Omental fat pad (tissue), 4 donors: ENCODE data around the gene FANCL. TPM values are rescaled to one million over a fixed set of nuclear protein-coding genes. Genes with fewer than 3 reads are reported as not detected.
"Not testable (repeated sequence)": the region's sequence is repeated elsewhere in the genome, so short reads cannot be mapped to it uniquely, and the experiment has no call there.

Experiments used
- ATAC-seq: fragments of 150-250 bp; one replicate; pipeline ENCODE4 v1.9.1; 2016; ENCODE audit warnings: mild to moderate bottlenecking, moderate library complexity; ENCODE audit not compliant: low FRiP score
- DNase-seq: peaks from one replicate; pipeline ENCODE4 v3.0.0-alpha.2; 2019; ENCODE audit warnings: low spot score
- total RNA-seq, 4 donors: library from RNA; depleted of rRNA; stranded (reverse); fragments of >200 nt; gene quantifications; one replicate each; pipeline ENCODE4 v1.1.0, GENCODE V29; 2016
- TF ChIP-seq, protein P1 (sequence below), 3 donors: fragments of 450-650 bp; IDR thresholded peaks; one replicate each; pipeline ENCODE4 v1.5.1; 2016 to 2017; ENCODE audit warnings: antibody characterized with exemption in 3 of 3, mild to moderate bottlenecking in 3 of 3, moderate library complexity in 2 of 3

The FANCL gene
- total RNA-seq, 4 donors from 2014 or later, result 12.1 to 19.2 (median 17.1) TPM

DNA sequence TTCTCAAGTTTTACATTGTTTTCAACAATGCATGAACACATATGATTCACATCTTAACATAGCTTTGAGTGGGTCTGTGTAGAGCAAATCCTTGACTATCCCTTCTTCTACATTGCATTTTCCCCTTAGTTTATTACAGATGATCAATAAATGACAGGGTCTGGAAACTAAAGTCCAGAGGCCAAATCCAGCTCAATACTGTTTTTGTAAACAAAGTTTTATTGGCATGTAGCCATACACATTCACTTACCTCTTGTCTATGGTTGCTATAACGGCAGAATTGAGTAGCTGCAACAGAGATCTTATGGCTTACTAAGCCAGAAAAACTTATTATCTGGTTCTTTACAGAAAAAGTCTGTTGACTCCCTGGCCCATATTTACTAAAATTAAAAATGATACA is 12.8 kb downstream of the FANCL start:
- TF ChIP-seq, protein P1, sequence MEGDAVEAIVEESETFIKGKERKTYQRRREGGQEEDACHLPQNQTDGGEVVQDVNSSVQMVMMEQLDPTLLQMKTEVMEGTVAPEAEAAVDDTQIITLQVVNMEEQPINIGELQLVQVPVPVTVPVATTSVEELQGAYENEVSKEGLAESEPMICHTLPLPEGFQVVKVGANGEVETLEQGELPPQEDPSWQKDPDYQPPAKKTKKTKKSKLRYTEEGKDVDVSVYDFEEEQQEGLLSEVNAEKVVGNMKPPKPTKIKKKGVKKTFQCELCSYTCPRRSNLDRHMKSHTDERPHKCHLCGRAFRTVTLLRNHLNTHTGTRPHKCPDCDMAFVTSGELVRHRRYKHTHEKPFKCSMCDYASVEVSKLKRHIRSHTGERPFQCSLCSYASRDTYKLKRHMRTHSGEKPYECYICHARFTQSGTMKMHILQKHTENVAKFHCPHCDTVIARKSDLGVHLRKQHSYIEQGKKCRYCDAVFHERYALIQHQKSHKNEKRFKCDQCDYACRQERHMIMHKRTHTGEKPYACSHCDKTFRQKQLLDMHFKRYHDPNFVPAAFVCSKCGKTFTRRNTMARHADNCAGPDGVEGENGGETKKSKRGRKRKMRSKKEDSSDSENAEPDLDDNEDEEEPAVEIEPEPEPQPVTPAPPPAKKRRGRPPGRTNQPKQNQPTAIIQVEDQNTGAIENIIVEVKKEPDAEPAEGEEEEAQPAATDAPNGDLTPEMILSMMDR (IDR thresholded peaks at IDR 0.05), result no peak
- ATAC-seq (no peak), DNase-seq (no peak)

DNA sequence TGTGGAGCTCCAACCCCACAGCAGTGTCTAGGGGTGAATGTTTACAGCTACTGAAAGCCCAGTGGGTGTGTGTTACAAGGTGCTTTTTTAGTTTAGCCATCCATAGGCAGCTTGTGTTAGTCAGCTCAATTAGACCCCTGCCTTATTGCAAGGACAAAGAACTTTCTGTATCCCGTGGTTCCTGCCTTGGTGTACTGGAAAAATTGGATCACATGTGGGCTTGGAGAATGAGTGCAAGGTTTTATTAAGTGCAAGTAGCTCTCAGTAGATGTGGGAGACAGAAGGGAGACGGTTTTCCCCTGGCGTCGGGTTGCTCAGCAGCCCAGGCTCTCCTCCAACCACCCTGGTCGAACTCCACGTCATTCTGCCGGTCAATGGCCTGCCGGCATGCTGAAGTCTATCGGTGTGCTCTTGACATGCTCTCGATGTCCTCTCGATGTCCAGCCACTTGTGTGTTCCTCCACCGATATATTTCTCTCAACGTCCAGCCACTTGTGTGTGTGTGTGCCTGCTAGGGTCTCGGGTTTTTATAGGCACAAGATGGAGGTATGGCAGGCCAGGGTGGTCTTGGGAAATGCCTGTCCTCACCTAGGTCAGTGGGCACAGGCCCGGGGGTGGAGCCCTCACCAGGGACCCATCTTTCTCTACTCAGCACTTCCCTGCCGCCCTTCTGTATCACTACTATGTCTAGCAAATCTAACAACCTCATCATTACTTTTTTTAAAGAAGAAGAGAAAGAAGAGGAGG is 13.8 kb downstream of the FANCL start:
- TF ChIP-seq, protein P1 (IDR thresholded peaks at IDR 0.05), result no peak
- ATAC-seq (no peak), DNase-seq (no peak)

DNA sequence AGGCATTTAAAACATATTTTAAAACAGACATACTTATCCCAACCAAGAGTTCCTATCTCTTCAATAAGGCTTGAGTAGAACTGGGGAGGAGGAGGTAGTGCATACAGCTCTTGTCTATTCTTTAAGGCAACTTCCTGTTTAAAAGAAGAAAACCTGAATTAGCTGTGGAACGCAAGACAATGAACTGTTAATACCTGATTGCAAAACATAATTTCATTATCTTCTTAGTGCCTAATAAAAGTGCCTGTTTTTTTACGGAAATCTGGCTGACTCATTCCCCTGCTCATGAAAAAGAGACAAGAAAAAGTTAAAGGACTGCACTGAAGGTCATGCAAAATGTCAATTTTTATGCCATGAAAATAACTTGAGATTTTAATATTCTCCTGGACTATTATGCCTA is 19.2 kb downstream of the FANCL start:
- no peak for ATAC-seq
- no peak for DNase-seq
- TF ChIP-seq, protein P1 (IDR thresholded peaks at IDR 0.05), result no peak

DNA sequence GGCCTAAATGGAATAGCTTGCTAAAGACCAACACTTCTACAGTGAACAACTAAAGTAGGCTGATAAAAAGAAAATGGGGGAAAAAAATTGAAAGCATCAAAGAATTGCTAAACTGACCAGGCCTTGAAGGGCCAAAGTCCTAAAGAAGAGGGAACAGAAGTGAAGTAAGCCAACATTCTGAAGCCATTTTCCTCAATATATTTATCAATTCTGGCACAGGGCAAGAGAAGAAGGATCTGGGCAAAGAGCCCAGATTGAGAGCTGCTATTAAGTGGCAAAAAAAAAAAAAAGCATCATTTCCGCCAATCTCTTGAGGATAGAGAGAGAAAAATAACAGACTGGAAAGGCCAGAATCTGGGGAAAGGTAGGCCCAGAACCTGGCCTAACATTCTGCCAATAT is 25.7 kb downstream of the FANCL start:
- DNase-seq, result no peak
- TF ChIP-seq, protein P1 (IDR thresholded peaks at IDR 0.05), result no peak
- no peak for ATAC-seq

DNA sequence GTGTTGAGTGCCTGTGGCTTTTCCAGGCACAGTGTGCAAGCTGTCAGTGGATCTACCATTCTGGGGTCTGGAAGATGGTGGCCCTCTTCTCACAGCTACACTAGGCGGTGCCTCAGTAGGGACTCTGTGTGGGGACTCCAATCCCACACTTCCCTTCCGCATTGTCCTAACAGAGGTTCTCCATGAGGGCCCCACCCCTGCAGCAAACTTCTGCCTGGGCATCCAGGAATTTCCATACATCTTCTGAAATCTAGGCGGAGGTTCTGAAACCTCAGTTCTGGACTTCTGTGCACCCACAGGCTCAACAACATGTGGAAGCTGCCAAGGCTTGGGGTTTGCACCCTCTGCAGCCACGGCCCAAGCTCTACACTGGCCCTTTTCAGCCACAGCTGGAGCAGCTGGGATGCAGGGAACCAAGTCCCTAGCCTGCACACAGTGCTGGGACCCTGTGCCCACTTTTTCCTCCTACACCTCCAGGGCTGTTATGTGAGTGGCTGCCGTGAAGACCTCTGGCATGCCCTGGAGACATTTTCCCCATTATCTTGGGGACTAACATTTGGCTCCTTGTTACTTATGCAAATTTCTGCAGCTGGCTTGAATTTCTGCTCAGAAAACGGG is 30.1 kb downstream of the FANCL start:
- DNase-seq, result not testable (repeated sequence)

DNA sequence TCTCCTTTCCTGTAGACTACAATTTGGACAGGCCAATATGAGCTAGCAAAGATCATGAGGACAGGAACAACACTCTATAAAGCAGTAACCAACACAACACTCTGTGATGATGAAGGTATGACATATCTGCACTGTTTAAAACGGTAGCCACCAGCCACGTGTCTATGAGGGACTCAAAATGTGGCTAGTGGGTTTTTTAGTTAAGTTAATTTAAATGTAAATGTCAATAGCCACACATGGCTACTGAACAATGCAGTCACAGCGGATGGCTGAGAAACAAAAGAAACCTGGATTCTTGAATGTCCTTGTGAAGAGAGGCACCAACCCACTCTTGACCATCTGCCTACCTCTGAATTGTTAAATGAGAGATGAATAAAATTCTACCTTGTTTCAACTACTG is 33.9 kb downstream of the FANCL start:
- TF ChIP-seq, protein P1 (IDR thresholded peaks at IDR 0.05), result no peak
- no peak for DNase-seq
- no peak for ATAC-seq

More for the DNA sequence above, 30.1 kb downstream of the FANCL start:
- ATAC-seq, result not testable (repeated sequence)

DNA sequence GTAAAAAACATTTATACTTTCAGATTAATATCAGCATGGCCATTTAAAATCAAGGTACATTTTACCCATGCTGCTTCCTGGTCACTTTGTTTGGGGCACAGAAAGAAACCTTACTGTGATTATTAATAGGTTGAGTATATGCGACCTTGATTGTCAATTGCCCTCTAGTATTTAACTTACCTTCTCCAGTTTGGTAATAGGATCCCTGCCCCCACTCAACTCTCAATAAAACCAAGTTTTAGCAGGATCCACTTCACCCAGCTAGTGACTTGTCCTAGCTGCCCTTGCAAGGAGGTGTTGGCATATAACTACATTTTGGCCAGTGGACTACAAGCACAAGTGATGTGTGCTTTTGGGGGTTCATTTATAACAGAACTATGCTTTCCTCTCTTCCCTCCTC is 34.3 kb downstream of the FANCL start:
- TF ChIP-seq, protein P1 (IDR thresholded peaks at IDR 0.05), result no peak
- no peak for ATAC-seq
- DNase-seq, result no peak
